ENCODE measurements around the gene REXO5. TPM values are rescaled to one million over a fixed set of nuclear protein-coding genes. Genes with fewer than 3 reads are reported as not detected.

The REXO5 gene
- total and polyA plus RNA-seq, 2 donors (not counting 3 experiments of a cell fraction or from before 2014, with no cell fraction given): 2.3 to 11.5 TPM

DNA sequence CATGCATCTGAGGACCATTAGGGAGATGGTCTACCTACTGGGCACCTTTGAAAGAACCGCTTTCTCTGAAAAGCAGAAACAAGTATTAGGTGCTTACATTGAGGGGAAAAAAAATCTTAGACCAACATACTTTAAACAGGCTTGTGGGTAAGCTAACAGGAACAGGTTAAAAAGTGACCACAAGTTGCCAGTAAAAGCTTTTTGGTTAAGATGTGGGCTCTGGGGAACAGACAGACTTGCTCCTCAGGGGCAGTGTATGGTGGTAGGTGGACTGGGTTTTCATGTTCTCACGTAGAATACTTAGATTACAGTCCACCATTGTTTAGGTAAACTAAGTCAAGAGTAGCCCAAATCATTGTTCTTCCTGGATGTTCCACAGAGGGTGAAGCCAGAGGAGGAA, 41.2 kb downstream of the REXO5 start:
- H3K27me3 ChIP-seq (ENCODE audit: control insufficient read depth in 2 of 2, insufficient read depth in 2 of 2, low read length in 2 of 2): no peaks in the 10 kb centered on the region
- intact Hi-C loops (cut with micrococcal nuclease) (no loop called here), dilution Hi-C loops (cut with MboI; ENCODE audit: extremely low pct_ligation_motif_present, low sequenced_read_pairs) (no loop called here)
- H3K27ac ChIP-seq (ENCODE audit: insufficient read depth, low read depth, low read length): no peak overlapping the region
- DNase-seq (ENCODE audit: low read depth, low spot score): no peak
- peaks cover 24% of the 10 kb centered on the region for H3K4me1 ChIP-seq (ENCODE audit: control insufficient read depth, extremely low read depth, insufficient read depth, low read length)
- H3K79me2 ChIP-seq (ENCODE audit: control insufficient read depth, insufficient read depth, low read length): no peaks in the 10 kb centered on the region
- BruUV-seq (replicated peaks): no TSS peak
- CTCF ChIA-PET: interaction anchor here (1.0 to 1.9 kb wide), 5 partner anchors 20 to 309 kb away, joined by 3 to 19 read pairs (median 5); partner anchors contain the start of genes ERI2 and REXO5
- H3K9ac ChIP-seq (replicated peaks; ENCODE audit: extremely low read depth, insufficient read depth, low read length): no peak overlapping the region
- H2AFZ ChIP-seq (ENCODE audit: low read depth, low read length): no peak overlapping the region
- no peak overlapping the region for H3K4me3 ChIP-seq (replicated peaks in 1 of 3; ENCODE audit: insufficient read depth in 1 of 3, low read depth in 1 of 3, low read length in 3 of 3)
- no peak overlapping the region for H3K4me2 ChIP-seq (ENCODE audit: insufficient read depth, low read length)
- H4K20me1 ChIP-seq (replicated peaks; ENCODE audit: control insufficient read depth, extremely low read depth, insufficient read depth, low read length): no peaks in the 10 kb centered on the region
- FAIRE-seq: no peak
- TF ChIP-seq POLR2A (IDR thresholded peaks at IDR 0.05; ENCODE audit: low read depth, low read length) (no peak), EZH2 (IDR thresholded peaks at IDR 0.05; ENCODE audit: borderline replicate concordance, low read depth, low read length, severe bottlenecking) (no peak), JUN (IDR thresholded peaks at IDR 0.05; ENCODE audit: borderline replicate concordance, insufficient read depth, insufficient read length, low read depth) (no peak), MAX (IDR thresholded peaks at IDR 0.05; ENCODE audit: insufficient read depth, insufficient read length) (no peak), POLR2AphosphoS5 (IDR thresholded peaks at IDR 0.05; ENCODE audit: insufficient read depth, low read depth, low read length) (no peak), FOS (IDR thresholded peaks at IDR 0.05; ENCODE audit: borderline replicate concordance, insufficient read depth, low read length) (no peak), MYC (IDR thresholded peaks at IDR 0.05; ENCODE audit: low read depth, low read length) (no peak), CTCF (IDR thresholded peaks at IDR 0.05; ENCODE audit: extremely low read depth in 1 of 2, insufficient read depth in 1 of 2, low read depth in 1 of 2, low read length in 2 of 2) (no peak), GATA2 (IDR thresholded peaks at IDR 0.05; ENCODE audit: insufficient read depth, insufficient read length, low read depth, low read length) (no peak)
- POLR2A ChIA-PET: no interaction called here
- no peaks in the 10 kb centered on the region for H3K9me3 ChIP-seq (replicated peaks; ENCODE audit: control insufficient read depth, insufficient read depth, low read length)
- peaks cover 0 to 6% of the 10 kb centered on the region in 2 experiments for H3K36me3 ChIP-seq (ENCODE audit: control insufficient read depth in 2 of 2, extremely low read depth in 1 of 2, insufficient read depth in 2 of 2, low read length in 2 of 2)
- H3K9me1 ChIP-seq (replicated peaks; ENCODE audit: control insufficient read depth, extremely low read depth, insufficient read depth, low read length): no peaks in the 10 kb centered on the region

All from endothelial cell of umbilical vein (primary cell).